ENCODE data around the gene UMPS.
"Not testable (repeated sequence)": the region's sequence is repeated elsewhere in the genome, so short reads cannot be mapped to it uniquely, and the experiment has no call there.

UMPS gene

GRCh38 chr3:124707656-124708062 lies 22.6 kb upstream of the UMPS start:
- no peak for DNase-seq

- DNase-seq, result no peak
Measured at GRCh38 chr3:124714223-124714853, 15.9 kb upstream of the UMPS start.

- no peak for DNase-seq
Measured at GRCh38 chr3:124722589-124722988, 7.7 kb upstream of the UMPS start.

GRCh38 chr3:124730941-124731297 lies 667 bp downstream of the UMPS start:
- DNase-seq, result no peak

GRCh38 chr3:124731760-124732159 lies 1.5 kb downstream of the UMPS start:
- peak; percentile 17 for DNase-seq

GRCh38 chr3:124741027-124741426 lies 10.8 kb downstream of the UMPS start:
- DNase-seq, result no peak

- DNase-seq, result no peak
Measured at GRCh38 chr3:124745756-124746155, 15.5 kb downstream of the UMPS start.

GRCh38 chr3:124747111-124747981 lies 17.1 kb downstream of the UMPS start:
- no peak for DNase-seq

GRCh38 chr3:124748560-124749198 lies 18.4 kb downstream of the UMPS start:
- DNase-seq, result no peak

- not testable (repeated sequence) for DNase-seq
Measured at GRCh38 chr3:124749877-124750276, 19.6 kb downstream of the UMPS start.

- no peak for DNase-seq
Measured at GRCh38 chr3:124751501-124751900, 21.2 kb downstream of the UMPS start.

GRCh38 chr3:124752051-124752450 lies 21.8 kb downstream of the UMPS start:
- no peak for DNase-seq

- not testable (repeated sequence) for DNase-seq
Measured at GRCh38 chr3:124757926-124758325, 27.7 kb downstream of the UMPS start.

- DNase-seq, result no peak
Measured at GRCh38 chr3:124758851-124759635, 28.8 kb downstream of the UMPS start.

GRCh38 chr3:124759666-124760401 lies 29.6 kb downstream of the UMPS start:
- DNase-seq, result no peak

- no peak for DNase-seq
Measured at GRCh38 chr3:124760601-124761000, 30.3 kb downstream of the UMPS start.

- peak; percentile 84 for DNase-seq
Measured at GRCh38 chr3:124761250-124761796, 31.1 kb downstream of the UMPS start.

- no peak for DNase-seq
Measured at GRCh38 chr3:124761935-124762660, 31.8 kb downstream of the UMPS start.

GRCh38 chr3:124762661-124763011 lies 32.4 kb downstream of the UMPS start:
- no peak for DNase-seq

GRCh38 chr3:124763206-124763605 lies 33.0 kb downstream of the UMPS start:
- no peak for DNase-seq

GRCh38 chr3:124763644-124764358 lies 33.5 kb downstream of the UMPS start:
- DNase-seq, result no peak

Measured in NCI-H1105 (cell line).